Right cardiac atrium (tissue), 5 donors: Measurements from ENCODE around the gene CHST4. TPM values are rescaled to one million over a fixed set of nuclear protein-coding genes. Genes with fewer than 3 reads are reported as not detected.
"Not testable (repeated sequence)": the region's sequence is repeated elsewhere in the genome, so short reads cannot be mapped to it uniquely, and the experiment has no call there.

Experiments
- ATAC-seq, 2 donors: fragments of 200-7000 bp; cut with Tn5 transposase; one replicate each; pipeline versions ENCODE4 v1.8.0 to v1.9.1; 2020; ENCODE audit warnings: moderate library complexity in 2 of 2, mild to moderate bottlenecking in 1 of 2
- DNase-seq, 3 donors: peaks; one replicate each; pipeline ENCODE4 v3.0.0-alpha.2; 2020
- H3K27ac ChIP-seq: one replicate; pipeline ENCODE4 v1.5.1; 2013; ENCODE audit warnings: mild to moderate bottlenecking, low read length, control low read depth, moderate library complexity
- H3K27me3 ChIP-seq: one replicate; pipeline ENCODE4 v1.6.1; 2013; ENCODE audit not compliant: control insufficient read depth, insufficient read depth
- H3K4me1 ChIP-seq: one replicate; pipeline ENCODE4 v1.6.1; 2013; ENCODE audit warnings: low read length; ENCODE audit not compliant: control insufficient read depth, insufficient read depth
- H3K4me3 ChIP-seq: one replicate; pipeline ENCODE4 v1.5.1; 2013; ENCODE audit warnings: low read length, control low read depth
- H3K9me3 ChIP-seq: one replicate; pipeline ENCODE4 v1.6.1; 2013; ENCODE audit warnings: low read length; ENCODE audit not compliant: control insufficient read depth
- WGBS: extraction: QIAGEN DNeasy Blood & Tissue Kit; methylation state at CpG from one replicate; pipeline ENCODE4 v1.1.7; 2013; 5-methylcytosine and 5-hydroxymethylcytosine counted together
- intact Hi-C, 4 donors: fragments of 100-400 bp; cut with DNase I; formaldehyde crosslinking; loops; one replicate each; pipeline versions ENCODE4 v1.11.0 to v1.14.0; 2022 to 2023
- polyA plus RNA-seq: library from polyadenylated mRNA; stranded (reverse); fragments of 200-250 nt; gene quantifications from one replicate; pipeline ENCODE4 v1.2.3, GENCODE V29; 2013
- total RNA-seq, 4 donors: library from RNA; stranded (reverse); fragmentation: NEBNext Ultra II Directional; extraction: Animal tissue kit (Norgen Biotek cat#: 25700); gene quantifications; one replicate each; pipeline ENCODE4 v1.2.1, GENCODE V29; 2021
- donor health status: healthy with polysubstance abuse.
- donor health status: DM: no; HTN: yes; CAD: no.
- donor health status: DM: no; HTN: no; CAD: no.
- donor health status: DM: no; HTN: yes; CAD: no; lungs with severe emphysema.
- donor health status: DM: yes; HTN: yes; CAD: no.

The CHST4 gene
- total and polyA plus RNA-seq, 5 donors: not detected

- Histone ChIP-seq H3K27ac (no peak overlapping the region), H3K9me3 (no peaks in the 10 kb centered on the region), H3K27me3 (no peaks in the 10 kb centered on the region), H3K4me1 (no peaks in the 10 kb centered on the region), H3K4me3 (no peak overlapping the region)
- intact Hi-C loops: loop anchor here in 1 of 4 donors (2.0 kb wide), 1 partner anchor 85 kb away; no protein-coding TSS in a partner anchor
- DNase-seq (no peak), ATAC-seq (no peak)
- WGBS: 90% methylated on average over 3 of the region's 3 CpGs
Observed at GRCh38 chr16:71498031-71498430, 28.2 kb upstream of the CHST4 start.

GRCh38 chr16:71499775-71500364 lies 26.4 kb upstream of the CHST4 start:
- Histone ChIP-seq H3K4me1 (no peaks in the 10 kb centered on the region), H3K4me3 (no peak overlapping the region), H3K27ac (no peak overlapping the region), H3K27me3 (no peaks in the 10 kb centered on the region), H3K9me3 (no peaks in the 10 kb centered on the region)
- ATAC-seq (peak in 1 of 2 donors; percentile 71), DNase-seq (no peak)
- intact Hi-C loops: loop anchor here in 3 of 4 donors (2.0 to 5.0 kb wide), 2 partner anchors 87 to 88 kb away; no protein-coding TSS in a partner anchor
- WGBS: 2% methylated on average over 3 of the region's 3 CpGs

- H3K9me3 ChIP-seq: no peaks in the 10 kb centered on the region
- H3K4me3 ChIP-seq: no peak overlapping the region
- ATAC-seq (no peak), DNase-seq (no peak)
- H3K27me3 ChIP-seq: no peaks in the 10 kb centered on the region
- whole genome bisulfite sequencing: 63% methylated on average over 2 of the region's 2 CpGs
- no peak overlapping the region for H3K27ac ChIP-seq
- no peaks in the 10 kb centered on the region for H3K4me1 ChIP-seq
- intact Hi-C loops: loop anchor here in 2 of 4 donors (2.0 to 5.0 kb wide), 2 partner anchors 88 to 89 kb away; no protein-coding TSS in a partner anchor
Observed at GRCh38 chr16:71500964-71501363, 25.3 kb upstream of the CHST4 start.

GRCh38 chr16:71501547-71501946 lies 24.7 kb upstream of the CHST4 start:
- Histone ChIP-seq H3K4me1 (no peaks in the 10 kb centered on the region), H3K27me3 (no peaks in the 10 kb centered on the region), H3K9me3 (no peaks in the 10 kb centered on the region), H3K27ac (no peak overlapping the region), H3K4me3 (no peak overlapping the region)
- DNase-seq (no peak), ATAC-seq (no peak)
- WGBS: 50% methylated on average over 3 of the region's 3 CpGs
- intact Hi-C loops: loop anchor here in 2 of 4 donors (2.0 to 5.0 kb wide), 2 partner anchors 89 kb away; no protein-coding TSS in a partner anchor

GRCh38 chr16:71504051-71504450 lies 22.2 kb upstream of the CHST4 start:
- H3K27me3 ChIP-seq, H3K4me1 ChIP-seq, DNase-seq, H3K4me3 ChIP-seq, H3K27ac ChIP-seq, H3K9me3 ChIP-seq, ATAC-seq: not testable (repeated sequence)
- intact Hi-C loops: loop anchor here in 1 of 4 donors (5.0 kb wide), 1 partner anchor 92 kb away; no protein-coding TSS in a partner anchor
- WGBS: 73% methylated on average over 7 of the region's 7 CpGs

GRCh38 chr16:71504901-71505300 lies 21.3 kb upstream of the CHST4 start:
- Histone ChIP-seq H3K9me3 (no peaks in the 10 kb centered on the region), H3K4me1 (no peaks in the 10 kb centered on the region), H3K4me3 (no peak overlapping the region), H3K27me3 (no peaks in the 10 kb centered on the region), H3K27ac (no peak overlapping the region)
- DNase-seq (no peak), ATAC-seq (no peak)
- WGBS: 86% methylated on average over 5 of the region's 5 CpGs
- intact Hi-C loops: loop anchor here in 1 of 4 donors (5.0 kb wide), 1 partner anchor 93 kb away; no protein-coding TSS in a partner anchor

GRCh38 chr16:71507061-71507460 lies 19.2 kb upstream of the CHST4 start:
- DNase-seq (no peak), ATAC-seq (no peak)
- Histone ChIP-seq H3K27me3 (no peaks in the 10 kb centered on the region), H3K9me3 (no peaks in the 10 kb centered on the region), H3K27ac (no peak overlapping the region), H3K4me1 (no peaks in the 10 kb centered on the region), H3K4me3 (no peak overlapping the region)
- intact Hi-C loops: no loop called here
- WGBS: 47% methylated on average over 1 of the region's 1 CpG

GRCh38 chr16:71513302-71513701 lies 12.9 kb upstream of the CHST4 start:
- Histone ChIP-seq H3K27me3 (no peaks in the 10 kb centered on the region), H3K4me1 (no peaks in the 10 kb centered on the region), H3K27ac (no peak overlapping the region), H3K4me3 (no peak overlapping the region), H3K9me3 (no peaks in the 10 kb centered on the region)
- DNase-seq (no peak), ATAC-seq (no peak)
- 77% methylated on average over 1 of the region's 1 CpG for WGBS
- intact Hi-C loops: no loop called here

GRCh38 chr16:71514476-71514875 lies 11.8 kb upstream of the CHST4 start:
- intact Hi-C loops: no loop called here
- H3K27me3 ChIP-seq: no peaks in the 10 kb centered on the region
- WGBS: 84% methylated on average over 7 of the region's 7 CpGs

GRCh38 chr16:71515026-71515425 lies 11.2 kb upstream of the CHST4 start:
- WGBS: 74% methylated on average over 3 of the region's 3 CpGs
- Histone ChIP-seq H3K4me1 (no peaks in the 10 kb centered on the region), H3K4me3 (no peak overlapping the region), H3K27me3 (no peaks in the 10 kb centered on the region), H3K27ac (no peak overlapping the region), H3K9me3 (no peaks in the 10 kb centered on the region)
- DNase-seq: no peak
- intact Hi-C loops: no loop called here
- ATAC-seq: no peak

More at GRCh38 chr16:71514476-71514875, 11.8 kb upstream of the CHST4 start:
- Histone ChIP-seq H3K9me3 (no peaks in the 10 kb centered on the region), H3K4me3 (no peak overlapping the region), H3K27ac (no peak overlapping the region), H3K4me1 (no peaks in the 10 kb centered on the region)
- no peak for DNase-seq
- no peak for ATAC-seq

GRCh38 chr16:71520550-71520949 lies 5.7 kb upstream of the CHST4 start:
- DNase-seq: no peak
- no peaks in the 10 kb centered on the region for H3K9me3 ChIP-seq
- intact Hi-C loops: no loop called here
- H3K4me1 ChIP-seq: no peaks in the 10 kb centered on the region
- no peak overlapping the region for H3K4me3 ChIP-seq
- WGBS: 76% methylated on average over 3 of the region's 3 CpGs
- H3K27ac ChIP-seq: no peak overlapping the region
- H3K27me3 ChIP-seq: no peaks in the 10 kb centered on the region
- ATAC-seq: no peak
